Measurements from ENCODE around the gene STH.

DNA sequence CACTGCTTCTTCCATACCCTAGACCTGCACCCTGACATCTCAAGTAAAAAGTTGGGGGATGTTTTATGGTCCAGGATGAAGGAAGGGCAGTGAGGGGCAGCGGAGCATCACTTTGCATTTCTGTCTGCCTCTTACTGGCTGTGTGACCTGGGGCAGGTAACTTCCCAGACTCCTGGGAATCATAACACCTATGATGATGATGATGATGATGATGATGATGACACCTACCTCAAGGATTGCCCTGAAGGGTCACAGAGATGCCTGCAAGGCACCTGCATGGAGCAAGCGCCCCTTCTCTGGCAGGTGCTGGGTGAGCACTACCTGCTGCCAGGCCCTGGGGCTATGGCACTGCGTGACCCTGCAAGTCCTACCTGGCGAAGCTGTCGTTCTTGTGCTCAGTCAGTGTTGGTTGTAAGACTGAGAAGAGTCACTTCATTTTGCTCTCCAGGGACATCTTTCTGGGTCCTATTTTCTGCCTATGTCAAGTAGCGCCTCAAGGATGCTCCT, 46.2 kb upstream of the STH start:
- TF ChIP-seq, protein P1, sequence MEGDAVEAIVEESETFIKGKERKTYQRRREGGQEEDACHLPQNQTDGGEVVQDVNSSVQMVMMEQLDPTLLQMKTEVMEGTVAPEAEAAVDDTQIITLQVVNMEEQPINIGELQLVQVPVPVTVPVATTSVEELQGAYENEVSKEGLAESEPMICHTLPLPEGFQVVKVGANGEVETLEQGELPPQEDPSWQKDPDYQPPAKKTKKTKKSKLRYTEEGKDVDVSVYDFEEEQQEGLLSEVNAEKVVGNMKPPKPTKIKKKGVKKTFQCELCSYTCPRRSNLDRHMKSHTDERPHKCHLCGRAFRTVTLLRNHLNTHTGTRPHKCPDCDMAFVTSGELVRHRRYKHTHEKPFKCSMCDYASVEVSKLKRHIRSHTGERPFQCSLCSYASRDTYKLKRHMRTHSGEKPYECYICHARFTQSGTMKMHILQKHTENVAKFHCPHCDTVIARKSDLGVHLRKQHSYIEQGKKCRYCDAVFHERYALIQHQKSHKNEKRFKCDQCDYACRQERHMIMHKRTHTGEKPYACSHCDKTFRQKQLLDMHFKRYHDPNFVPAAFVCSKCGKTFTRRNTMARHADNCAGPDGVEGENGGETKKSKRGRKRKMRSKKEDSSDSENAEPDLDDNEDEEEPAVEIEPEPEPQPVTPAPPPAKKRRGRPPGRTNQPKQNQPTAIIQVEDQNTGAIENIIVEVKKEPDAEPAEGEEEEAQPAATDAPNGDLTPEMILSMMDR (IDR thresholded peaks at IDR 0.05; ENCODE audit: low read length), result no peak
- no peak for TF ChIP-seq EZH2 (IDR thresholded peaks at IDR 0.05; ENCODE audit: borderline replicate concordance, low read length)

Measured in OCI-LY1 (cell line).